Mesenchymal stem cell (in vitro differentiated cells and primary cell): ENCODE results near the gene KCNJ1.

Source experiments
- DNase-seq: peaks from one replicate; pipeline ENCODE4 v3.0.0-alpha.2; 2013
- H2AFZ ChIP-seq: one replicate; pipeline ENCODE4 v1.6.1; 2013; ENCODE audit warnings: low read depth, mild to moderate bottlenecking, control low read depth, inconsistent platforms, low read length, moderate library complexity
- H2AK5ac ChIP-seq: 2 replicates; pipeline ENCODE4 v1.6.1; 2013; ENCODE audit warnings: low read length, moderate library complexity, mild to moderate bottlenecking, inconsistent platforms; ENCODE audit not compliant: severe bottlenecking
- H2BK120ac ChIP-seq: one replicate; pipeline ENCODE4 v1.6.1; 2013; ENCODE audit warnings: low read depth, mild to moderate bottlenecking, inconsistent platforms, low read length, moderate library complexity
- H2BK12ac ChIP-seq, 2 experiments: one replicate each; pipeline ENCODE4 v1.6.1; 2013; ENCODE audit warnings: inconsistent platforms in 2 of 2, low read length in 2 of 2, mild to moderate bottlenecking in 2 of 2, moderate library complexity in 2 of 2, control low read depth in 1 of 2
- H2BK15ac ChIP-seq: one replicate; pipeline ENCODE4 v1.6.1; 2013; ENCODE audit warnings: mild to moderate bottlenecking, low read depth, inconsistent platforms; ENCODE audit not compliant: poor library complexity, severe bottlenecking
- H2BK5ac ChIP-seq: 2 replicates; pipeline ENCODE4 v1.6.1; 2013; ENCODE audit warnings: low read depth, mild to moderate bottlenecking, low read length, control low read depth, inconsistent platforms; ENCODE audit not compliant: poor library complexity, severe bottlenecking
- H3K14ac ChIP-seq, 2 experiments: one replicate each; pipeline ENCODE4 v1.6.1; 2013; ENCODE audit warnings: inconsistent platforms in 2 of 2, low read length in 2 of 2, control low read depth in 1 of 2, mild to moderate bottlenecking in 1 of 2, moderate library complexity in 1 of 2
- H3K18ac ChIP-seq, 2 experiments: one replicate each; pipeline ENCODE4 v1.6.1; 2013; ENCODE audit warnings: inconsistent platforms in 2 of 2, low read length in 2 of 2, control low read depth in 1 of 2, low read depth in 1 of 2, mild to moderate bottlenecking in 1 of 2
- H3K23ac ChIP-seq, 2 experiments: one replicate each; pipeline ENCODE4 v1.6.1; 2013; ENCODE audit warnings: inconsistent platforms in 2 of 2, low read length in 2 of 2, mild to moderate bottlenecking in 2 of 2, moderate library complexity in 2 of 2, control low read depth in 1 of 2
- H3K27ac ChIP-seq: 2 replicates; pipeline ENCODE4 v1.5.1; 2013; ENCODE audit warnings: mild to moderate bottlenecking, moderate library complexity, low read length, control low read depth, inconsistent platforms; ENCODE audit not compliant: poor library complexity, severe bottlenecking
- H3K27me3 ChIP-seq, 2 experiments: 2 replicates each; pipeline versions ENCODE4 v1.6.1 to v1.7.0; 2013; ENCODE audit warnings: low read length in 2 of 2, mild to moderate bottlenecking in 2 of 2, moderate library complexity in 2 of 2, control low read depth in 1 of 2, inconsistent platforms in 1 of 2; ENCODE audit not compliant: control insufficient read depth in 1 of 2, insufficient read depth in 1 of 2
- H3K36me3 ChIP-seq, 2 experiments: 2 replicates each; pipeline versions ENCODE4 v1.6.1 to v1.7.0; 2013; ENCODE audit warnings: low read length in 2 of 2, control low read depth in 1 of 2, inconsistent platforms in 1 of 2, low read depth in 1 of 2, mild to moderate bottlenecking in 1 of 2; ENCODE audit not compliant: insufficient read depth in 2 of 2, control insufficient read depth in 1 of 2
- H3K4ac ChIP-seq, 2 experiments: one replicate each; pipeline ENCODE4 v1.6.1; 2013; ENCODE audit warnings: inconsistent platforms in 2 of 2, low read length in 2 of 2, mild to moderate bottlenecking in 2 of 2, moderate library complexity in 2 of 2, control low read depth in 1 of 2, low read depth in 1 of 2
- H3K4me1 ChIP-seq: 2 replicates; pipeline ENCODE4 v1.6.1; 2013; ENCODE audit warnings: low read depth, low read length, control low read depth; ENCODE audit not compliant: control insufficient read depth, insufficient read depth
- H3K4me2 ChIP-seq: 2 replicates; pipeline ENCODE4 v1.6.1; 2013; ENCODE audit warnings: low read length, mild to moderate bottlenecking, inconsistent platforms; ENCODE audit not compliant: poor library complexity, severe bottlenecking
- H3K4me3 ChIP-seq, 2 experiments: 2 replicates each; pipeline versions ENCODE4 v1.5.1 to v1.7.0; 2013; ENCODE audit warnings: low read length in 2 of 2, mild to moderate bottlenecking in 2 of 2, control low read depth in 1 of 2, low read depth in 1 of 2; ENCODE audit not compliant: insufficient read depth in 1 of 2
- H3K79me1 ChIP-seq: replicated peaks from 2 replicates; pipeline ENCODE4 v1.6.1; 2013; ENCODE audit warnings: mild to moderate bottlenecking, control low read depth, low read length, inconsistent platforms; ENCODE audit not compliant: poor library complexity, severe bottlenecking
- H3K9ac ChIP-seq: 2 replicates; pipeline ENCODE4 v1.7.0; 2013; ENCODE audit warnings: mild to moderate bottlenecking, low read length, moderate library complexity
- H3K9me3 ChIP-seq: 2 replicates; pipeline ENCODE4 v1.7.0; 2013; ENCODE audit warnings: mild to moderate bottlenecking, low read length; ENCODE audit not compliant: control insufficient read depth
- H4K8ac ChIP-seq: one replicate; pipeline ENCODE4 v1.6.1; 2013; ENCODE audit warnings: inconsistent platforms, mild to moderate bottlenecking, low read length, moderate library complexity
- H4K91ac ChIP-seq: one replicate; pipeline ENCODE4 v1.6.1; 2013; ENCODE audit warnings: mild to moderate bottlenecking, low read length, inconsistent platforms
- WGBS: methylation state at CpG from one replicate; pipeline ENCODE4 v1.1.7; 2013; ENCODE audit warnings: mixed read lengths; 5-methylcytosine and 5-hydroxymethylcytosine counted together

Gene KCNJ1

DNA sequence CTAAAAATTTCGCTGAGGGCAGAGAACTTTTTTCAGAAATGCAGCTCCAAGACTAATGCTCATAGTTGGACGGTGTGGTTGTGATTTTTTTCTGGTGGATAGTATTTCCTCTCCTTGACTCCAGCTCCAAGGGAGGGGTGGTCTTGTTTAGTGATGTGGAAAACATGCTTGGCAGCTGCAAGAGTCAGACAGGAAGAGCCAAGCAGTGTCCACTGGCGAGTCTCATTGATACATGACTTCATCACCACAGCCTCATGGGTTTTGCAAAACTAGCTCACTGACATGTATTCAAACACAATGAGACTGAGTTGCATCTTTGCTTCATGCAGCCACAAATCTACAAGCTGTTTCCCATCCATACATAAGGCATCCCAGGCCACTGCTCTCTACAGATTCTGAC, 7.3 kb upstream of the KCNJ1 start:
- H2AFZ ChIP-seq, result no peak overlapping the region
- no peaks in the 10 kb centered on the region for H3K36me3 ChIP-seq
- no peak overlapping the region for H2AK5ac ChIP-seq
- H3K9me3 ChIP-seq, result no peaks in the 10 kb centered on the region
- H4K91ac ChIP-seq, result no peak overlapping the region
- H3K9ac ChIP-seq, result no peak overlapping the region
- no peak overlapping the region for H2BK5ac ChIP-seq
- H3K79me1 ChIP-seq, result no peaks in the 10 kb centered on the region
- H2BK12ac ChIP-seq, result no peak overlapping the region
- no peak overlapping the region for H3K4ac ChIP-seq
- no peak overlapping the region for H3K18ac ChIP-seq
- no peak overlapping the region for H3K27ac ChIP-seq
- no peak overlapping the region for H3K23ac ChIP-seq
- H3K4me3 ChIP-seq, result no peak overlapping the region
- no peak overlapping the region for H4K8ac ChIP-seq
- no peak overlapping the region for H3K14ac ChIP-seq
- peaks cover 52 to 80% of the 10 kb centered on the region in 2 experiments for H3K27me3 ChIP-seq
- WGBS, result 39% methylated on average over 2 of the region's 3 CpGs
- no peak for DNase-seq
- H3K4me2 ChIP-seq, result no peak overlapping the region
- no peak overlapping the region for H2BK15ac ChIP-seq
- H2BK120ac ChIP-seq, result no peak overlapping the region
- H3K4me1 ChIP-seq, result no peaks in the 10 kb centered on the region

DNA sequence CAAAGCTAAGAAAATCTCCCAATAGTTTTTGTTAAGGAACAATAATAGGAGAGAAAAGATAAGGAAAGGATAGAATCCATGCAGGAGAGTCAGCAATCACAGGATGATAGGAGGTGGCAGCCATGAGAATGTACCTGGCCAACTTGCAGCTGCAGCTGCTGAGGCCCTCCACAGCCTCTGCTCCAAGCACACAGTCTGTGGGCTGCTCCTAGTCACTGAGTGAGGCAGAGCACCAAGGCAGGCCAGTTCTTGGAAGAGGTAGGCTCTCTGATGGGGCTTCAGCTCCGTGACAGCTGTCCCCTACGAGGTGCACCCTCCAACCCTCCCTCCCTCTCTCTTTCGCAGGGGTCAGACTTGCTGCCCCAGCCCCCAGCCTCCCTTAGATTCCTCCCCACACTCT, 5.5 kb upstream of the KCNJ1 start:
- Histone ChIP-seq H3K9ac (no peak overlapping the region), H2BK15ac (no peak overlapping the region)

DNA sequence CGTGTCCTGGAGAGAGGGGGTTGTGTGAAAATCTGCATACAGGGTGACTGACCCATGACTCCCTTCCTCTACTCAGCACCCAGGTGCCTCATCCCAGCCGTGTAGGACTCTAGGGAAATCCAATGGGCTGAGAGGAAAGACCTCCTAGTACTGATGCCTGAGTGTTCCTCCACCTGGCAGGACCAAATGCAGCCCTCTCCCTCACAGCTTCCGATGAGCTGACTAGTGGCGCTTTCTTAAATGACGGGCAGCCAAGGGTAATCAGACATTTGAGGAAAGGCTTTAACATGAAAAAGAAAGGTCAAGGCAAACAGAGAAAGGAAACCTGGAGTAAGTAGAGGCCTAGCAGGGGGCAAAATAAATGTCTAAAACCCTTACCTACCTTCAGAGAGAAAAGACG, 5.0 kb upstream of the KCNJ1 start:
- DNase-seq, result no peak
- no peak overlapping the region for H3K4me2 ChIP-seq
- 64% methylated on average over 3 of the region's 6 CpGs for WGBS
- no peak overlapping the region for H3K23ac ChIP-seq
- no peak overlapping the region for H2BK5ac ChIP-seq
- no peak overlapping the region for H3K4me3 ChIP-seq
- H3K9ac ChIP-seq, result no peak overlapping the region
- H3K4me1 ChIP-seq, result no peaks in the 10 kb centered on the region
- no peak overlapping the region for H2AFZ ChIP-seq
- no peaks in the 10 kb centered on the region for H3K36me3 ChIP-seq
- H3K18ac ChIP-seq, result no peak overlapping the region
- no peak overlapping the region for H2BK120ac ChIP-seq
- H3K4ac ChIP-seq, result no peak overlapping the region
- no peak overlapping the region for H3K27ac ChIP-seq
- H3K79me1 ChIP-seq, result no peaks in the 10 kb centered on the region
- H2AK5ac ChIP-seq, result no peak overlapping the region
- no peak overlapping the region for H2BK12ac ChIP-seq
- peaks cover 34 to 58% of the 10 kb centered on the region in 2 experiments for H3K27me3 ChIP-seq
- H3K9me3 ChIP-seq, result no peaks in the 10 kb centered on the region
- no peak overlapping the region for H4K91ac ChIP-seq
- H3K14ac ChIP-seq, result no peak overlapping the region
- H4K8ac ChIP-seq, result no peak overlapping the region
- H2BK15ac ChIP-seq, result no peak overlapping the region

More for the DNA sequence above, 5.5 kb upstream of the KCNJ1 start:
- no peak for DNase-seq
- Histone ChIP-seq H2BK120ac (no peak overlapping the region), H3K14ac (no peak overlapping the region), H3K36me3 (no peaks in the 10 kb centered on the region), H3K4me1 (no peaks in the 10 kb centered on the region), H3K4me3 (no peak overlapping the region), H2AK5ac (no peak overlapping the region), H2BK12ac (no peak overlapping the region), H4K91ac (no peak overlapping the region), H4K8ac (no peak overlapping the region), H2AFZ (no peak overlapping the region), H3K23ac (no peak overlapping the region), H3K4ac (no peak overlapping the region), H3K4me2 (no peak overlapping the region), H3K27ac (no peak overlapping the region), H3K79me1 (no peaks in the 10 kb centered on the region), H3K18ac (no peak overlapping the region), H3K9me3 (no peaks in the 10 kb centered on the region), H3K27me3 (peaks cover 35 to 63% of the 10 kb centered on the region in 2 experiments), H2BK5ac (no peak overlapping the region)
- WGBS, result 57% methylated on average over 3 of the region's 3 CpGs

DNA sequence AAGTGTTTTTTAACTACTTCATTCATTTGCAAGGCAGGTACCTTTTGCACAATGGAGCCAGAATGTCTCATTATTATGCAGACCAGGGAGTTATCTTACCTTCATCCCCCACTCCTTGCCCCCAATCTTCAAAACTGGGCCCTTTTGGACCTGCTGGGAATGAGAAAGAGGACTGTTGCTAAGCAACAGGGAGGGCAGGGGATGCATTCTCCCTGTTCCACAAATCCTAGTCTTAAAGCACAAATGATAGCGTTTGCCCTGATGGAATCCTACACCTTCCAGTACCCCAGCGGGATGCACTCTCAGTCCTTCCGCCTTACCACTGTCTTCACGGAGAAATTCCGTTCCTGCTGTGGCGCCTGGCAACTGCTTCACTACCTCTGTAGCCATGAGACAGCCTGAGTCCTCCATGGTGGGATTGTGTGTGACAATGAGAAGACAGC, 4.1 kb upstream of the KCNJ1 start:
- Histone ChIP-seq H2BK120ac (no peak overlapping the region), H3K9ac (no peak overlapping the region), H2BK12ac (no peak overlapping the region), H4K91ac (no peak overlapping the region), H3K4me1 (no peaks in the 10 kb centered on the region), H3K4me3 (no peak overlapping the region), H3K36me3 (no peaks in the 10 kb centered on the region), H4K8ac (no peak overlapping the region), H3K79me1 (no peaks in the 10 kb centered on the region), H3K9me3 (no peaks in the 10 kb centered on the region), H2BK15ac (no peak overlapping the region), H3K18ac (no peak overlapping the region), H3K4ac (no peak overlapping the region), H3K23ac (no peak overlapping the region), H3K14ac (peak overlapping the region in 1 of 2 experiments; percentile 55), H2AFZ (no peak overlapping the region), H2BK5ac (no peak overlapping the region), H2AK5ac (no peak overlapping the region), H3K27ac (no peak overlapping the region), H3K27me3 (peaks cover 25 to 53% of the 10 kb centered on the region in 2 experiments), H3K4me2 (no peak overlapping the region)
- WGBS, result 58% methylated on average over 6 of the region's 6 CpGs
- no peak for DNase-seq
